Activated CD8-positive, alpha-beta memory T cell treated with anti-CD3 and anti-CD28 coated beads, Interleukin-2, amount 50 U/mL, for 4 hours (primary cell): ENCODE data around the gene DBI.
"Not testable (repeated sequence)": the region's sequence is repeated elsewhere in the genome, so short reads cannot be mapped to it uniquely, and the experiment has no call there.

Experiments
- DNase-seq: peaks from one replicate; pipeline ENCODE4 v3.0.0-alpha.2; 2020

Gene DBI

GRCh38 chr2:119402645-119403560 is 36.1 kb downstream of the DBI start:
- no peak for DNase-seq

GRCh38 chr2:119403618-119404017 is 36.8 kb downstream of the DBI start:
- not testable (repeated sequence) for DNase-seq

- no peak for DNase-seq
Measured at GRCh38 chr2:119405151-119405550, 38.4 kb downstream of the DBI start.

GRCh38 chr2:119407430-119408220 is 40.8 kb downstream of the DBI start:
- DNase-seq: peak; percentile 20

GRCh38 chr2:119408221-119408619 is 41.4 kb downstream of the DBI start:
- no peak for DNase-seq

GRCh38 chr2:119409506-119409905 is 42.7 kb downstream of the DBI start:
- no peak for DNase-seq

- no peak for DNase-seq
Measured at GRCh38 chr2:119414894-119415293, 48.1 kb downstream of the DBI start.

GRCh38 chr2:119415630-119416029 is 48.9 kb downstream of the DBI start:
- no peak for DNase-seq

GRCh38 chr2:119416299-119416923 is 49.6 kb downstream of the DBI start:
- DNase-seq: no peak

GRCh38 chr2:119417908-119418307 is 51.1 kb downstream of the DBI start:
- DNase-seq: no peak

- DNase-seq: no peak
Measured at GRCh38 chr2:119419065-119419464, 52.3 kb downstream of the DBI start.

GRCh38 chr2:119419803-119420508 is 53.2 kb downstream of the DBI start:
- no peak for DNase-seq

GRCh38 chr2:119421304-119421703 is 54.5 kb downstream of the DBI start:
- no peak for DNase-seq

- DNase-seq: no peak
Measured at GRCh38 chr2:119421741-119422140, 55.0 kb downstream of the DBI start.
